Mucosa of rectum (tissue), 2 donors: ENCODE measurements around the gene TSPEAR.
"Not testable (repeated sequence)": the region's sequence is repeated elsewhere in the genome, so short reads cannot be mapped to it uniquely, and the experiment has no call there.

Source experiments
- H3K27ac ChIP-seq, 2 donors: one replicate each; pipeline ENCODE4 v1.7.0; 2013; ENCODE audit warnings: inconsistent platforms in 2 of 2, low read depth in 2 of 2, low read length in 2 of 2
- H3K27me3 ChIP-seq, 2 donors: one replicate each; pipeline ENCODE4 v1.7.0; 2013; ENCODE audit warnings: low read length in 2 of 2; ENCODE audit not compliant: control insufficient read depth in 2 of 2, insufficient read depth in 2 of 2
- H3K36me3 ChIP-seq, 2 donors: one replicate each; pipeline ENCODE4 v1.7.0; 2013; ENCODE audit warnings: low read length in 2 of 2; ENCODE audit not compliant: control insufficient read depth in 2 of 2, insufficient read depth in 2 of 2
- H3K4me1 ChIP-seq, 2 donors: one replicate each; pipeline ENCODE4 v1.7.0; 2013; ENCODE audit warnings: low read length in 2 of 2, mild to moderate bottlenecking in 1 of 2; ENCODE audit not compliant: control insufficient read depth in 2 of 2, insufficient read depth in 2 of 2
- H3K4me3 ChIP-seq, 2 donors: one replicate each; pipeline ENCODE4 v1.7.0; 2013; ENCODE audit warnings: low read length in 2 of 2
- H3K9ac ChIP-seq, 2 donors: one replicate each; pipeline ENCODE4 v1.7.0; 2013; ENCODE audit warnings: low read length in 2 of 2, low read depth in 1 of 2, mild to moderate bottlenecking in 1 of 2
- H3K9me3 ChIP-seq, 2 donors: one replicate each; pipeline ENCODE4 v1.7.0; 2013; ENCODE audit warnings: low read length in 2 of 2; ENCODE audit not compliant: control insufficient read depth in 2 of 2
- donor health status: healthy.
- donor health status: Normal muscosa, but diverticular disease.

TSPEAR gene

GRCh38 chr21:44696572-44696971 lies 14.8 kb downstream of the TSPEAR start:
- Histone ChIP-seq H3K27me3 (peaks cover 12 to 32% of the 10 kb centered on the region in 2 donors), H3K9me3 (peaks cover 0 to 2% of the 10 kb centered on the region in 2 donors), H3K4me1 (no peaks in the 10 kb centered on the region), H3K36me3 (no peaks in the 10 kb centered on the region), H3K4me3 (no peak overlapping the region), H3K9ac (no peak overlapping the region), H3K27ac (no peak overlapping the region)

DNA sequence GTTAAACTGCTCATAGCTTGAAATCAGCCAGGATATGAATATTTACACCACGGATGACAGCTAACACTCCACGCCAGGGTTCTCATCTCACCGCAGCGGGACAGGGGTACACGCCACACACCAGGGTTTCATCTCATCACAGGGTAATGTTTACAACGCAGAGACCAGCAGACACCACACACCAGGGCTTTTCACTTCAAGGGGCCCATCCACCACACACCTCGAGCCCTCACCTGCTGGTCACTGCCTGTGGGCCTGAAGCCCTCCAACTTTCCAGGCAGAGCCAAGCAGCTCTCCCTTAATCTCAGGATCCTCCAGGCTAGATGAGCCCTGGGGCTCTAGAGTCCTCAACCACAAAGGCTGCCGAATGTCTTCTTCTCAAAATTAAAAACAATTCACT lies 15.7 kb downstream of the TSPEAR start:
- Histone ChIP-seq H3K36me3 (no peaks in the 10 kb centered on the region), H3K4me3 (no peak overlapping the region), H3K9ac (no peak overlapping the region), H3K9me3 (peaks cover 0 to 2% of the 10 kb centered on the region in 2 donors), H3K4me1 (no peaks in the 10 kb centered on the region), H3K27me3 (peaks cover 10 to 33% of the 10 kb centered on the region in 2 donors), H3K27ac (no peak overlapping the region)

GRCh38 chr21:44695184-44695583 lies 16.2 kb downstream of the TSPEAR start:
- no peak overlapping the region for H3K27ac ChIP-seq
- no peak overlapping the region for H3K4me3 ChIP-seq
- H3K9ac ChIP-seq = no peak overlapping the region
- peaks cover 9 to 30% of the 10 kb centered on the region in 2 donors for H3K27me3 ChIP-seq
- H3K36me3 ChIP-seq = no peaks in the 10 kb centered on the region
- H3K4me1 ChIP-seq = no peaks in the 10 kb centered on the region
- H3K9me3 ChIP-seq = peaks cover 0 to 2% of the 10 kb centered on the region in 2 donors

DNA sequence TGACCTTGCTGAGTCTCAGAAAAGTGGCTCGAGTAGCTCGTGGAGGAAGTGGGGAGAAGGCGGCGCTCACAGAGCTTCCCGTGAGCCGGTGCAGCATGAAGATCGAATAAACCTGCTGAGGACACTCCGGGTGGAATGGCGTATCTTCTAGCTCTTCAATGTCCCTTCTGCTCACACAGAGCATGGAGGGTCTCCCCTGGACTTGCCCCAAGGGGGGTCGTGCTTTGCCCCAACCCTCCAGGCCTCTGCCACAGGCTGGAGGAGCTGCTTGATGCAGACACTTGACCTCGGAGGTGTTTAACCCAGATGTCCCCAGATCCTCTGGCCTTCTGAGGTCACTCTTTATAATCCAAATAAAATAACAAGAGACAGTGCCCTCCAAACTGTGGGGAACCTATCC lies 16.6 kb downstream of the TSPEAR start:
- no peak overlapping the region for H3K9ac ChIP-seq
- H3K27ac ChIP-seq = no peak overlapping the region
- H3K36me3 ChIP-seq = no peaks in the 10 kb centered on the region
- peaks cover 0 to 2% of the 10 kb centered on the region in 2 donors for H3K9me3 ChIP-seq
- no peaks in the 10 kb centered on the region for H3K4me1 ChIP-seq
- peaks cover 6 to 27% of the 10 kb centered on the region in 2 donors for H3K27me3 ChIP-seq
- no peak overlapping the region for H3K4me3 ChIP-seq

- no peaks in the 10 kb centered on the region for H3K36me3 ChIP-seq
- no peaks in the 10 kb centered on the region for H3K4me1 ChIP-seq
- H3K4me3 ChIP-seq = no peak overlapping the region
- peaks cover 4 to 20% of the 10 kb centered on the region in 2 donors for H3K27me3 ChIP-seq
- H3K27ac ChIP-seq = no peak overlapping the region
- H3K9me3 ChIP-seq = peaks cover 0 to 2% of the 10 kb centered on the region in 2 donors
- H3K9ac ChIP-seq = no peak overlapping the region
Observed at GRCh38 chr21:44692798-44693512, 18.4 kb downstream of the TSPEAR start.

DNA sequence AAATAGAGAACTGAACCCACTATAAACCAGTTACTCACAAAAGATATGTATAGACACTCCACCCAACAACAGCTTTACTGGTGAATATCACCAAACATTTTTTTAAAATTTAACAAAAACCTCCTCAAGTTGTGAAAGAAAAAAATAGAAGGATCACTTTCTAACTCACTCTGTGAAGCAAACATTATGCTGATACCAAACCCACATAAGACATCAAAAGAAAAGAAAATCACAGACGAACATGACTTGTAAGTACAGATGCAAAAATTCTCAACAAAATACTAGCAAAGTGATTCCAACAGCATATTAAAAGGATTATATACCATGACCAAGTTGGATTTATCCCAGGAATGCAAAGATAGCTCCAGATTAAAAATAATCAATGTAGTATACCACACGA lies 19.7 kb downstream of the TSPEAR start:
- H3K9ac ChIP-seq = no peak overlapping the region
- H3K4me1 ChIP-seq = no peaks in the 10 kb centered on the region
- H3K27me3 ChIP-seq = peaks cover 5 to 9% of the 10 kb centered on the region in 2 donors
- no peak overlapping the region for H3K27ac ChIP-seq
- peaks cover 0 to 2% of the 10 kb centered on the region in 2 donors for H3K9me3 ChIP-seq
- H3K36me3 ChIP-seq = no peaks in the 10 kb centered on the region
- H3K4me3 ChIP-seq = no peak overlapping the region

DNA sequence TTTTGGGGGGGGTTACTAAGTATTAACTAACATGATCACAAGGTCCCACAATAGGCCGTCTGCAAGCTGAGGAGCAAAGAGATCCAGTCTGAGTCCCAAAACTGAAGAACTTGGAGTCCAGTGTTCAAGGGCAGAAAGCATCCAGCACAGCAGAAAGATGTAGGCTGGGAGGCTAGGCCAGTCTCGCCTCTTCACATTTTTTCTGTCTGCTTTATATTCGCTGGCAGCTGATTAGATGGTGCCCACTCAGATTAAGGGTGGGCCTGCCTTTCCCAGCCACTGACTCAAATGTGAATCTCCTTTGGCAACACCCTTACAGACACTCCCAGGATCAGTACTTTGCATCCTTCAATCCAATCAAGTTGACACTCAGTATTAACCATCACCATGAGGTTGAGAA lies 21.6 kb downstream of the TSPEAR start:
- H3K9me3 ChIP-seq, H3K4me1 ChIP-seq, H3K36me3 ChIP-seq, H3K9ac ChIP-seq, H3K4me3 ChIP-seq, H3K27ac ChIP-seq, H3K27me3 ChIP-seq: not testable (repeated sequence)

DNA sequence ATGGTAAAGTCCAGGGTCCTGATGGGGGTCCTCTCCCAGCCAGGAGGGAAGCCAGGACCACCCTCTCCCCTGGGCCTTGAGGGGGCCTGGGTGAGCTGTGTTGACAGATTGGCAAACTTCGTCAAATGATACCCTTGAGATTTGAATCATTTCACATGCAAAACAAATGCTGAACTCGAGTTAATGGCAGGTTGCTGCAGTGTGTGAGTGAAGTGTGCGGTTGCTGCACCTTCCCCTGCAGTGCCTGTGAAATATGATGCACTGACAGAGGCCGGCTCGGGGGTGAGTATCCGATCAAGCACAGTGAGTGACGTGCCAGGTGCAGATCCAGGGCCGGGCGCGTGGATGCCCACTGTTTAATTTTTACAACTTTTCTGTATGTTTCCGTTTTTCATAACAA lies 23.7 kb downstream of the TSPEAR start:
- no peaks in the 10 kb centered on the region for H3K36me3 ChIP-seq
- no peak overlapping the region for H3K4me3 ChIP-seq
- H3K27me3 ChIP-seq = peaks cover 4 to 6% of the 10 kb centered on the region in 2 donors
- H3K9ac ChIP-seq = no peak overlapping the region
- no peaks in the 10 kb centered on the region for H3K9me3 ChIP-seq
- no peak overlapping the region for H3K27ac ChIP-seq
- no peaks in the 10 kb centered on the region for H3K4me1 ChIP-seq

GRCh38 chr21:44686843-44687561 lies 24.4 kb downstream of the TSPEAR start:
- no peak overlapping the region for H3K4me3 ChIP-seq
- no peak overlapping the region for H3K9ac ChIP-seq
- no peaks in the 10 kb centered on the region for H3K9me3 ChIP-seq
- H3K4me1 ChIP-seq = no peaks in the 10 kb centered on the region
- H3K27me3 ChIP-seq = peaks cover 4 to 6% of the 10 kb centered on the region in 2 donors
- no peaks in the 10 kb centered on the region for H3K36me3 ChIP-seq
- H3K27ac ChIP-seq = no peak overlapping the region

- H3K4me1 ChIP-seq = no peaks in the 10 kb centered on the region
- peaks cover 4 to 6% of the 10 kb centered on the region in 2 donors for H3K27me3 ChIP-seq
- H3K9me3 ChIP-seq = no peaks in the 10 kb centered on the region
- H3K27ac ChIP-seq = no peak overlapping the region
- no peak overlapping the region for H3K9ac ChIP-seq
- H3K4me3 ChIP-seq = no peak overlapping the region
- no peaks in the 10 kb centered on the region for H3K36me3 ChIP-seq
Observed at GRCh38 chr21:44686000-44686781, 25.2 kb downstream of the TSPEAR start.
